Neural progenitor cell (in vitro differentiated cells): ENCODE measurements around the gene CHFR.

Experiments
- CTCF ChIP-seq: fragments of 200-600 bp; sonication (generic); IDR thresholded peaks from 2 replicates; pipeline ENCODE4 v1.5.1; 2017; ENCODE audit warnings: antibody characterized with exemption, mild to moderate bottlenecking
- EZH2 ChIP-seq: fragments of 200-600 bp; sonication (generic); IDR thresholded peaks from 2 replicates; pipeline ENCODE4 v1.6.1; 2017; ENCODE audit warnings: antibody characterized with exemption, mild to moderate bottlenecking, moderate library complexity
- EZH2phosphoT487 ChIP-seq: fragments of 200-600 bp; sonication (generic); IDR thresholded peaks from 2 replicates; pipeline ENCODE4 v1.6.1; 2017; ENCODE audit warnings: antibody characterized with exemption

- TF ChIP-seq CTCF (no peak), EZH2phosphoT487 (no peak), EZH2 (no peak)
Measured at GRCh38 chr12:132824053-132824452, 63.4 kb downstream of the CHFR start.
